Measurements from ENCODE around the gene MTA3.

MTA3 gene

GRCh38 chr2:42800981-42801380 is 232.5 kb downstream of the MTA3 start:
- no peak for DNase-seq (ENCODE audit: low spot score)
- TF ChIP-seq, protein P1, sequence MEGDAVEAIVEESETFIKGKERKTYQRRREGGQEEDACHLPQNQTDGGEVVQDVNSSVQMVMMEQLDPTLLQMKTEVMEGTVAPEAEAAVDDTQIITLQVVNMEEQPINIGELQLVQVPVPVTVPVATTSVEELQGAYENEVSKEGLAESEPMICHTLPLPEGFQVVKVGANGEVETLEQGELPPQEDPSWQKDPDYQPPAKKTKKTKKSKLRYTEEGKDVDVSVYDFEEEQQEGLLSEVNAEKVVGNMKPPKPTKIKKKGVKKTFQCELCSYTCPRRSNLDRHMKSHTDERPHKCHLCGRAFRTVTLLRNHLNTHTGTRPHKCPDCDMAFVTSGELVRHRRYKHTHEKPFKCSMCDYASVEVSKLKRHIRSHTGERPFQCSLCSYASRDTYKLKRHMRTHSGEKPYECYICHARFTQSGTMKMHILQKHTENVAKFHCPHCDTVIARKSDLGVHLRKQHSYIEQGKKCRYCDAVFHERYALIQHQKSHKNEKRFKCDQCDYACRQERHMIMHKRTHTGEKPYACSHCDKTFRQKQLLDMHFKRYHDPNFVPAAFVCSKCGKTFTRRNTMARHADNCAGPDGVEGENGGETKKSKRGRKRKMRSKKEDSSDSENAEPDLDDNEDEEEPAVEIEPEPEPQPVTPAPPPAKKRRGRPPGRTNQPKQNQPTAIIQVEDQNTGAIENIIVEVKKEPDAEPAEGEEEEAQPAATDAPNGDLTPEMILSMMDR (IDR thresholded peaks at IDR 0.05; ENCODE audit: borderline replicate concordance, control extremely low read depth, extremely low read depth, insufficient read depth, missing control alignments), result no peak
- in situ Hi-C loops (cut with MboI; ENCODE audit: low sequenced_read_pairs, unreplicated experiment), result no loop called here

GRCh38 chr2:42801381-42801780 is 232.9 kb downstream of the MTA3 start:
- in situ Hi-C loops (cut with MboI; ENCODE audit: low sequenced_read_pairs, unreplicated experiment), result no loop called here
- no peak for DNase-seq (ENCODE audit: low spot score)
- TF ChIP-seq, protein P1 (IDR thresholded peaks at IDR 0.05; ENCODE audit: borderline replicate concordance, control extremely low read depth, extremely low read depth, insufficient read depth, missing control alignments), result no peak

- no peak for DNase-seq (ENCODE audit: low spot score)
- TF ChIP-seq, protein P1 (IDR thresholded peaks at IDR 0.05; ENCODE audit: borderline replicate concordance, control extremely low read depth, extremely low read depth, insufficient read depth, missing control alignments), result no peak
- in situ Hi-C loops (cut with MboI; ENCODE audit: low sequenced_read_pairs, unreplicated experiment), result no loop called here
Observed at GRCh38 chr2:42802150-42802549, 233.7 kb downstream of the MTA3 start.

DNA sequence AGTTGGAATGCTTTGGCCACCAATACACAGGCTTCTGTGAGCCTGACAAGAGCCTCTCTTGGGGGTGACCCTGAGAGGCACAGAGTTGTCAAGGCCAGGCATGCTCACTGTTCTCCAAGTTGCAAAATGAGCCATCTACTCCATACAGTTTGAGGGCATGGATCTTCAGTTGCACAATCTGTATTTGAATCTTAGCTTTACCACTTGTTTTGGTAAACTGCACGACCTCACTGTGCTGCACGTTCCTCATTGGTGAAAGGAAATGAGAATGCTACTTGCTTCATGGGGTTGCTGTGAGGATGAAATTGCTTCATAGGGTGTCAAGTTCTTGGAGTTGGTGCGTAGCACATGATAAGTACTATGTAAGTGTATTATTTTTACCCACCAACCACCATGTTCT is 235.9 kb downstream of the MTA3 start:
- DNase-seq (ENCODE audit: low spot score), result no peak
- TF ChIP-seq, protein P1 (IDR thresholded peaks at IDR 0.05; ENCODE audit: borderline replicate concordance, control extremely low read depth, extremely low read depth, insufficient read depth, missing control alignments), result no peak
- in situ Hi-C loops (cut with MboI; ENCODE audit: low sequenced_read_pairs, unreplicated experiment), result no loop called here

GRCh38 chr2:42804891-42805290 is 236.5 kb downstream of the MTA3 start:
- no peak for DNase-seq (ENCODE audit: low spot score)
- in situ Hi-C loops (cut with MboI; ENCODE audit: low sequenced_read_pairs, unreplicated experiment), result no loop called here
- TF ChIP-seq, protein P1 (IDR thresholded peaks at IDR 0.05; ENCODE audit: borderline replicate concordance, control extremely low read depth, extremely low read depth, insufficient read depth, missing control alignments), result no peak

Data from GM13976 (cell line).